ENCODE data around the gene GAB3. TPM values are rescaled to one million over a fixed set of nuclear protein-coding genes. Genes with fewer than 3 reads are reported as not detected.
"Not testable (repeated sequence)": the region's sequence is repeated elsewhere in the genome, so short reads cannot be mapped to it uniquely, and the experiment has no call there.

GAB3 gene
- total RNA-seq, 6 experiments from 2014 or later: 0.64 to 1.7 (median 1.1) TPM

DNA sequence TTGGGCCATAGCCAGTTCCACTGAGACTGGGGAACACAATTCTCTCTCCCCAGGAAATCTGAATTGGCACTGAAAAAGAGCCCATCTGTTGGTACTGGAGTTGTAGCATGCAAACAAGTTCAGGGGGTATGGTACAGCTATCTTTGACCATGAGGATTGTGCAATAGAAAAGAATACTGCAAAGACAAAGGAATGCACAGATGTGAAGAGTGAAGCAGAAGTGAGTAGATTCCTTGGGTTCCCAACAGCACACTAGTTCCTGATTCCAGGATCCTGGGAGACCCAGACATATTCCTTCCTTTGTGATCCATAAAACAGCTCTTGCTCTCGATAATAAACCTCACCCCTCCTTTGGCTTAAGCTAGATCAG, 54.2 kb downstream of the GAB3 start:
- 83% methylated on average over 1 of the region's 1 CpG for WGBS (ENCODE audit: insufficient coverage, low coverage, low lambda C conversion rate, missing lambda C conversion rate)
- Histone ChIP-seq H3K9me3 (no peaks in the 10 kb centered on the region), H3K4me1 (no peaks in the 10 kb centered on the region), H3K27ac (no peak overlapping the region), H3K36me3 (no peaks in the 10 kb centered on the region), H3K4me3 (no peak overlapping the region), H3K27me3 (peaks cover 0 to 3% of the 10 kb centered on the region in 2 donors)
- no peak for TF ChIP-seq POLR2A (IDR thresholded peaks at IDR 0.05)
- TF ChIP-seq, protein P1, sequence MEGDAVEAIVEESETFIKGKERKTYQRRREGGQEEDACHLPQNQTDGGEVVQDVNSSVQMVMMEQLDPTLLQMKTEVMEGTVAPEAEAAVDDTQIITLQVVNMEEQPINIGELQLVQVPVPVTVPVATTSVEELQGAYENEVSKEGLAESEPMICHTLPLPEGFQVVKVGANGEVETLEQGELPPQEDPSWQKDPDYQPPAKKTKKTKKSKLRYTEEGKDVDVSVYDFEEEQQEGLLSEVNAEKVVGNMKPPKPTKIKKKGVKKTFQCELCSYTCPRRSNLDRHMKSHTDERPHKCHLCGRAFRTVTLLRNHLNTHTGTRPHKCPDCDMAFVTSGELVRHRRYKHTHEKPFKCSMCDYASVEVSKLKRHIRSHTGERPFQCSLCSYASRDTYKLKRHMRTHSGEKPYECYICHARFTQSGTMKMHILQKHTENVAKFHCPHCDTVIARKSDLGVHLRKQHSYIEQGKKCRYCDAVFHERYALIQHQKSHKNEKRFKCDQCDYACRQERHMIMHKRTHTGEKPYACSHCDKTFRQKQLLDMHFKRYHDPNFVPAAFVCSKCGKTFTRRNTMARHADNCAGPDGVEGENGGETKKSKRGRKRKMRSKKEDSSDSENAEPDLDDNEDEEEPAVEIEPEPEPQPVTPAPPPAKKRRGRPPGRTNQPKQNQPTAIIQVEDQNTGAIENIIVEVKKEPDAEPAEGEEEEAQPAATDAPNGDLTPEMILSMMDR (IDR thresholded peaks at IDR 0.05): no peak
- DNase-seq: no peak
- intact Hi-C loops (cut with DNase I): no loop called here
- ATAC-seq: no peak

DNA sequence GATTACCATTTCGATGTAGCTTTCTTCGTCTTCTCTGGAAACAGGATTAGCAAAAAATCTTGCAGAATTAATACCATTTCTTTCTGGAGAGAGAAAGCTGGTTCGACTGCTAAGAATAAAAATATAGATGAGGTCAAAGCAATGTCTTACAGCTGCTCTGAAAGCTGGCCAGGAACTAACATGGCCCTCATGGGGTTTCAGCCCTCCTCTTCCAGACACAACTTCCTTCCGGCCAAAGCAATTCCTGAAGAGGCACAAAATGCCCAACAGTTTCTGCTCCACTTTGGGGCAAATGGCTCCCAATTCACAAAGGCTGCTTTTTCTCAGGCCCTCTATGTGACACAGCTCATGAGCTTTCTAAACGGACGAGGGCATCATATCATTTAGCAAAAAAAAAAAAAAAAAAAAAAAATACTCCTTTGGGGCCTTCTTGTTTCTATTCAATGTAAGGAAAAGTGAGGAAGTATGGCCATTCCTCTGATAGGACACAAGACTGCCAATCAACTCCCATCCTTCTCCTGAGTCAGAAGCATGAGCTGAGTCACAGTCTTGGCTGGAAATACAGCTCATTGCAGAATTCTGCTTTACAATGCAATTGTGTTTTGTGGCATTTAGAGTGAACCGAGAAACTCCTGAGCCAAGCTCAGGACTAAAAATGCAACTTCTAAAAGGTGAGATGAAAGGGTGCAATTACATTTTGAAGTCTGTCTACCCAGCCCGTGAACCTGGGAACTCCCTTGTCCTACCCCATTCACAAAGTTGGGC, 54.8 kb downstream of the GAB3 start:
- DNase-seq (no peak), ATAC-seq (no peak)
- H3K27ac ChIP-seq: no peak overlapping the region
- no peaks in the 10 kb centered on the region for H3K9me3 ChIP-seq
- WGBS (ENCODE audit: insufficient coverage, low coverage, low lambda C conversion rate, missing lambda C conversion rate): 54% methylated on average over 5 of the region's 8 CpGs
- H3K27me3 ChIP-seq: peaks cover 0 to 3% of the 10 kb centered on the region in 2 donors
- TF ChIP-seq, protein P1 (IDR thresholded peaks at IDR 0.05): no peak
- no peak for TF ChIP-seq POLR2A (IDR thresholded peaks at IDR 0.05)
- intact Hi-C loops (cut with DNase I): no loop called here
- no peaks in the 10 kb centered on the region for H3K36me3 ChIP-seq
- H3K4me3 ChIP-seq: no peak overlapping the region
- no peaks in the 10 kb centered on the region for H3K4me1 ChIP-seq

GRCh38 chrX:154693394-154693793, 57.5 kb downstream of the GAB3 start:
- intact Hi-C loops (cut with DNase I): no loop called here
- Histone ChIP-seq H3K9me3 (no peaks in the 10 kb centered on the region), H3K36me3 (no peaks in the 10 kb centered on the region), H3K27me3 (peaks cover 0 to 3% of the 10 kb centered on the region in 2 donors), H3K27ac (no peak overlapping the region), H3K4me3 (no peak overlapping the region), H3K4me1 (no peaks in the 10 kb centered on the region)
- ATAC-seq (no peak), DNase-seq (no peak)
- TF ChIP-seq, protein P1 (IDR thresholded peaks at IDR 0.05): no peak
- no peak for TF ChIP-seq POLR2A (IDR thresholded peaks at IDR 0.05)
- WGBS (ENCODE audit: insufficient coverage, low coverage, low lambda C conversion rate, missing lambda C conversion rate): 48% methylated on average over 3 of the region's 3 CpGs

GRCh38 chrX:154690438-154690837, 60.4 kb downstream of the GAB3 start:
- DNase-seq; H3K36me3 ChIP-seq; H3K4me1 ChIP-seq; H3K4me3 ChIP-seq; H3K9me3 ChIP-seq; H3K27ac ChIP-seq; H3K27me3 ChIP-seq; ATAC-seq; intact Hi-C loops (cut with DNase I): not testable (repeated sequence)
- WGBS (ENCODE audit: insufficient coverage, low coverage, low lambda C conversion rate, missing lambda C conversion rate): 53% methylated on average over 2 of the region's 2 CpGs

DNA sequence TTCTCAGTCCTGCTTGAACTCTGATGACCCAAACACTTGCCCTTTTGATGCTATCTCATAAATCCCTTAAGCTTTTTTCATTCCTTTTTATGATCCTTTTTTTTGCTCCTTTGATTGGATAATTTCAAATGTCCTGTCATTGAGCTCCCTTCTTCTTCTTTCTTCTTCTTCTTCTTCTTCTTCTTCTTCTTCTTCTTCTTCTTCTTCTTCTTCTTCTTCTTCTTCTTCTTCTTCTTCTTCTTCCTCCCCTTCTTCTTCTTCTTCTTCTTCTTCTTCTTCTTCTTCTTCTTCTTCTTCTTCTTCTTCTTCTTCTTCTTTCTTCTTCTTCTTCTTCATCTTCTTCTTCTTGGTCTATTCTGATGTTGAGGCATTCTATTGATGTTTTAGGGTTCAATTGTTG, 78.8 kb downstream of the GAB3 start:
- not testable (repeated sequence) for H3K36me3 ChIP-seq

DNA sequence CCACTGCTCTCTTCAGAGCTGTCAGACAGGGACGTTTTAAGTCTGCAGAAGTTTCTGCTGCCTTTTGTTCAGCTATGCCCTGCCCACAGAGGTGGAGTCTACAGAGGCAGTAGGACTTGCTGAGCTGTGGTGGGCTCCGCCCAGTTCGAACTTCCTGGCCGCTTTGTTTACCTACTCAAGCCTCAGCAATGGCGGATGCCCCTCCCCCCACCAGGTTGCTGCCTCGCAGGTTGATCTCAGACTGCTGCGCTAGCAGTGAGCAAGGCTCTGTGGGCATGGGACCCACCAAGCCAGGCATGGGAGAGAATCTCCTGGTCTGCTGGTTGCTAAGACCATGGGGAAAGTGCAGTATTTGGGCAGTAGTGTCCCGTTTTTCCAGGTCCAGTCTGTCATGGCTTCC, 80.0 kb downstream of the GAB3 start:
- H3K36me3 ChIP-seq; ATAC-seq; DNase-seq; H3K27me3 ChIP-seq; H3K27ac ChIP-seq; H3K4me1 ChIP-seq; H3K9me3 ChIP-seq; H3K4me3 ChIP-seq; intact Hi-C loops (cut with DNase I): not testable (repeated sequence)
- no CpG with 5 or more reads among the region's 8 CpGs for WGBS (ENCODE audit: insufficient coverage, low coverage, low lambda C conversion rate, missing lambda C conversion rate)

More for the DNA sequence above, 78.8 kb downstream of the GAB3 start:
- H3K9me3 ChIP-seq; H3K27me3 ChIP-seq; DNase-seq; intact Hi-C loops (cut with DNase I); H3K4me3 ChIP-seq; H3K27ac ChIP-seq; ATAC-seq; H3K4me1 ChIP-seq: not testable (repeated sequence)

Data from right lobe of liver (tissue), 6 donors.